ENCODE measurements around the gene NOP10.

- no peak for TF ChIP-seq CTCF (IDR thresholded peaks at IDR 0.05; ENCODE audit: low read depth, low read length)
- no peak for TF ChIP-seq POLR2A (IDR thresholded peaks at IDR 0.05; ENCODE audit: extremely low read depth, insufficient read length)
Observed at GRCh38 chr15:34292621-34293020, 50.3 kb downstream of the NOP10 start.
